ENCODE measurements around the gene MEIS1. TPM values are rescaled to one million over a fixed set of nuclear protein-coding genes. Genes with fewer than 3 reads are reported as not detected.

MEIS1 gene
- total RNA-seq, 1 experiment from 2014 or later, result 9.1 TPM

DNA sequence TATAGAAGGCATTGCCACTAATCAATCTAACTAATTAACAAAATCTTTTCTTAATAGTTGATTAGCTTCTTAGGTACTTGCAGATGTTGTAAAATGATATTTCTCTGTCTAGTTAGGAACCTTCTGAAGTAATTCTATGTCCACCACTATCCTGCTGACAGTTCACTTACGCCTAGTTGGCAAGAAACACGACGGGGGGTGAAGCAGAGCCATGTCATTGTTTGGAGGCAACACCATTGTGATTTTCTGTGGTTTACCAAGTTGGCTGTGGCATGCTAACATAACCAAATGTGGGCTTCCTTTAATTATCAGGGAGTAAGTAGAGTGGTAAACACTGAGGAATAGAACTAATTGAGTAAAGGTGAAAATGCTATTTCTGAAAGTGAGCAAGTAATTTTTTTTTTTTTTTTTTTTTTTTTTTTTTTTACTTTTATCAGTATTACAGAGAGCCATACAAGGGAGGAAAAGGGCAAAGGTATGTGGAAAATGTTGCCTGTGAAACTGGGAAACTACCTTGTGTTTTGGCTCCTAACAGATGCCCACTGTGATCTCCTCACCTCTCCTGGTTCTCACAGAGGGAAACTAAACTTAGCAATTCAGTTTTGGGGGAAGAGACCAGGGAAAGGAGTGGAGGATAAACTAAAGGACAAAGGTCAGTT lies 126.8 kb downstream of the MEIS1 start:
- no peaks in the 10 kb centered on the region for H3F3A ChIP-seq (ENCODE audit: insufficient read depth, low read depth)
- no peaks in the 10 kb centered on the region for H3K9me3 ChIP-seq (ENCODE audit: insufficient read depth, low read depth)
- no peaks in the 10 kb centered on the region for H3K36me3 ChIP-seq (ENCODE audit: low read depth)
- 0 out of 2 replicates have a peak, but pooled peaks cover 8% of the 10 kb centered on the region for H3K4me1 ChIP-seq (replicated peaks; ENCODE audit: insufficient read depth)
- H3K4me3 ChIP-seq, result no peak overlapping the region
- ChIA-PET POLR2A (ENCODE audit: unreplicated experiment) (no interaction called here), CTCF (interaction anchor here (0.6 kb wide), 1 partner anchor 18 kb away, joined by 10 read pairs; no protein-coding TSS in a partner anchor)
- intact Hi-C loops (cut with micrococcal nuclease; ENCODE audit: unreplicated experiment), result no loop called here
- H3K9me2 ChIP-seq (ENCODE audit: insufficient read depth), result no peaks in the 10 kb centered on the region
- no peak for DNase-seq
- no peaks in the 10 kb centered on the region for H3K27me3 ChIP-seq (ENCODE audit: insufficient read depth, low read depth)
- H3K27ac ChIP-seq, result no peak overlapping the region
- TF ChIP-seq, protein P1, sequence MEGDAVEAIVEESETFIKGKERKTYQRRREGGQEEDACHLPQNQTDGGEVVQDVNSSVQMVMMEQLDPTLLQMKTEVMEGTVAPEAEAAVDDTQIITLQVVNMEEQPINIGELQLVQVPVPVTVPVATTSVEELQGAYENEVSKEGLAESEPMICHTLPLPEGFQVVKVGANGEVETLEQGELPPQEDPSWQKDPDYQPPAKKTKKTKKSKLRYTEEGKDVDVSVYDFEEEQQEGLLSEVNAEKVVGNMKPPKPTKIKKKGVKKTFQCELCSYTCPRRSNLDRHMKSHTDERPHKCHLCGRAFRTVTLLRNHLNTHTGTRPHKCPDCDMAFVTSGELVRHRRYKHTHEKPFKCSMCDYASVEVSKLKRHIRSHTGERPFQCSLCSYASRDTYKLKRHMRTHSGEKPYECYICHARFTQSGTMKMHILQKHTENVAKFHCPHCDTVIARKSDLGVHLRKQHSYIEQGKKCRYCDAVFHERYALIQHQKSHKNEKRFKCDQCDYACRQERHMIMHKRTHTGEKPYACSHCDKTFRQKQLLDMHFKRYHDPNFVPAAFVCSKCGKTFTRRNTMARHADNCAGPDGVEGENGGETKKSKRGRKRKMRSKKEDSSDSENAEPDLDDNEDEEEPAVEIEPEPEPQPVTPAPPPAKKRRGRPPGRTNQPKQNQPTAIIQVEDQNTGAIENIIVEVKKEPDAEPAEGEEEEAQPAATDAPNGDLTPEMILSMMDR (conservative IDR thresholded peaks at IDR 0.05), result no peak
- BruUV-seq (replicated peaks), result no TSS peak
- H2AFZ ChIP-seq, result no peak overlapping the region
- H4K20me1 ChIP-seq (ENCODE audit: insufficient read depth), result no peaks in the 10 kb centered on the region
- H3K4me2 ChIP-seq, result no peak overlapping the region
- H3K79me2 ChIP-seq (ENCODE audit: low read depth), result no peaks in the 10 kb centered on the region

DNA sequence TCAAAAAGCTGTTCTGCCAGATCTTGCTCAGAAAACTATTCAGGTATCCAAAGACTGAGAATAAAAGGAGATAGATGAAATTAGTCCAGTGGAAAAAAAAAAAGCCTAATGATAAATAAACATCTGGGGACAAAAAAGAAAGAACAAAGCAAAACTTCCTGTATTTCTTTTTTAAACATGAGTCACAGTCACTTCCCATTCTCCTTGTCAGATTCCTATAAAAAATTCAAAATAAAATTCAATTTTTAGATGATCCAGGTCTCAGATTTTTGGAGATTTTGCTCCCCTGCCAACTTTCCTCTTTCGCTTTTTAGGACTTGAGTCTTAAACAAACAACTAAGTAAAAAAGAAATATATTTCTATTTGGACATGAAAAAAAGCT lies 127.4 kb downstream of the MEIS1 start:
- Histone ChIP-seq H3K4me3 (no peak overlapping the region), H3K9me3 (ENCODE audit: insufficient read depth, low read depth) (no peaks in the 10 kb centered on the region), H2AFZ (no peak overlapping the region), H3K9me2 (ENCODE audit: insufficient read depth) (no peaks in the 10 kb centered on the region), H3K36me3 (ENCODE audit: low read depth) (no peaks in the 10 kb centered on the region), H3K27me3 (ENCODE audit: insufficient read depth, low read depth) (no peaks in the 10 kb centered on the region), H3K79me2 (ENCODE audit: low read depth) (no peaks in the 10 kb centered on the region), H3F3A (ENCODE audit: insufficient read depth, low read depth) (no peaks in the 10 kb centered on the region), H3K27ac (no peak overlapping the region), H3K4me2 (no peak overlapping the region), H3K4me1 (replicated peaks; ENCODE audit: insufficient read depth) (0 out of 2 replicates have a peak, but pooled peaks cover 8% of the 10 kb centered on the region), H4K20me1 (ENCODE audit: insufficient read depth) (no peaks in the 10 kb centered on the region)
- no peak for DNase-seq
- TF ChIP-seq, protein P1 (conservative IDR thresholded peaks at IDR 0.05), result no peak
- TF ChIP-seq EZH2 (IDR thresholded peaks at IDR 0.05; ENCODE audit: low read depth), result no peak
- ChIA-PET CTCF (no interaction called here), POLR2A (ENCODE audit: unreplicated experiment) (no interaction called here)
- intact Hi-C loops (cut with micrococcal nuclease; ENCODE audit: unreplicated experiment), result no loop called here
- BruUV-seq (replicated peaks), result no TSS peak

DNA sequence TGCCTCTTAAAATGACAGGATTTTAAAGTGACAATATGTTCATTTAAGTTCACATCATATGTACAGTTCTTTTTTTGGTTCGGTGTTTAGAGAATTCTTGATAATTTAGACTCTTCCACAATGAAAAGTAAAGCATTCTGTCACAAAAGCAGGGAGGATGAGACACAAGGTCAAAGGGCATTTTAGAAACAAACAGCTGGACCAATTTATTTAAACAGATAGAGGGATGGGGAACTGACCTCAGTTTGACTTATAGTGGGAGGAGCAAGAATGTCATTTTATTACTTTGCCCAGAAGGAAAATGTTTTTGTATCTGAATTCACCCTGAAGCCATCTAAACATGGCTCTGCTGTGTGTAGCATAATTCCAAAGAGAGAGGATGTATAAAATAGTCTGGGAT lies 128.5 kb downstream of the MEIS1 start:
- Histone ChIP-seq H3F3A (ENCODE audit: insufficient read depth, low read depth) (no peaks in the 10 kb centered on the region), H3K4me3 (no peak overlapping the region), H3K27me3 (ENCODE audit: insufficient read depth, low read depth) (no peaks in the 10 kb centered on the region), H3K79me2 (ENCODE audit: low read depth) (no peaks in the 10 kb centered on the region), H3K4me2 (no peak overlapping the region), H3K4me1 (replicated peaks; ENCODE audit: insufficient read depth) (0 out of 2 replicates have a peak, but pooled peaks cover 8% of the 10 kb centered on the region), H3K36me3 (ENCODE audit: low read depth) (no peaks in the 10 kb centered on the region), H3K9me2 (ENCODE audit: insufficient read depth) (no peaks in the 10 kb centered on the region), H3K9me3 (ENCODE audit: insufficient read depth, low read depth) (no peaks in the 10 kb centered on the region), H2AFZ (no peak overlapping the region), H3K27ac (no peak overlapping the region), H4K20me1 (ENCODE audit: insufficient read depth) (no peaks in the 10 kb centered on the region)
- POLR2A ChIA-PET (ENCODE audit: unreplicated experiment), result no interaction called here
- CTCF ChIA-PET, result no interaction called here
- TF ChIP-seq, protein P1 (conservative IDR thresholded peaks at IDR 0.05), result no peak
- no peak for TF ChIP-seq EZH2 (IDR thresholded peaks at IDR 0.05; ENCODE audit: low read depth)
- no peak for DNase-seq
- BruUV-seq (replicated peaks), result no TSS peak
- intact Hi-C loops (cut with micrococcal nuclease; ENCODE audit: unreplicated experiment), result no loop called here
